NK-92 treated with Interleukin-12 subunit alpha and Interleukin-12 subunit beta, amount 100 ng/mL, for 24 hours (cell line): ENCODE results near the gene CTXND1.
"Not testable (repeated sequence)": the region's sequence is repeated elsewhere in the genome, so short reads cannot be mapped to it uniquely, and the experiment has no call there.

Experiments
- DNase-seq: peaks from one replicate; lab custom pipeline; 2025; lab: John Stamatoyannopoulos, UW

The CTXND1 gene

DNA sequence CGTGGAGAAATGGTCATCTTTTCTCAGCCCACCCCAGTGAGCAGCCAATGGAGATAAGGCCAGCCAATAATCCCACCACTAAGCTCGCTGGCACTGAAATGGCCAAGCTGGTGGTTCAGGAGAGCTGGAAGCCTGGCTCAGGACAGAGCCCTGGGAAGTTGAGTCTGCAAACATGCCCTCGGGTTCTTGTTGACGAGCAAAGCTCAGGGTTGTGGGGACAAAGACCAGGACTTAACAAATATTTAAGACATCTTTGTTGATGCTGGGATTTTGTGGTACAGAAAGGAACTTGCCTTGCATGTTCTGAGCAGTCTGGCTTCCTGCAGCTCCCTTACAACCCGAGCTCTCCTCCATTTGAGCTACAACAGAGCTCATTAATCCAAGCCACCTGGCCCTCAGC lies 94.8 kb downstream of the CTXND1 start:
- no peak for DNase-seq

- no peak for DNase-seq
Measured at GRCh38 chr15:80156176-80156720, 95.8 kb downstream of the CTXND1 start.

DNA sequence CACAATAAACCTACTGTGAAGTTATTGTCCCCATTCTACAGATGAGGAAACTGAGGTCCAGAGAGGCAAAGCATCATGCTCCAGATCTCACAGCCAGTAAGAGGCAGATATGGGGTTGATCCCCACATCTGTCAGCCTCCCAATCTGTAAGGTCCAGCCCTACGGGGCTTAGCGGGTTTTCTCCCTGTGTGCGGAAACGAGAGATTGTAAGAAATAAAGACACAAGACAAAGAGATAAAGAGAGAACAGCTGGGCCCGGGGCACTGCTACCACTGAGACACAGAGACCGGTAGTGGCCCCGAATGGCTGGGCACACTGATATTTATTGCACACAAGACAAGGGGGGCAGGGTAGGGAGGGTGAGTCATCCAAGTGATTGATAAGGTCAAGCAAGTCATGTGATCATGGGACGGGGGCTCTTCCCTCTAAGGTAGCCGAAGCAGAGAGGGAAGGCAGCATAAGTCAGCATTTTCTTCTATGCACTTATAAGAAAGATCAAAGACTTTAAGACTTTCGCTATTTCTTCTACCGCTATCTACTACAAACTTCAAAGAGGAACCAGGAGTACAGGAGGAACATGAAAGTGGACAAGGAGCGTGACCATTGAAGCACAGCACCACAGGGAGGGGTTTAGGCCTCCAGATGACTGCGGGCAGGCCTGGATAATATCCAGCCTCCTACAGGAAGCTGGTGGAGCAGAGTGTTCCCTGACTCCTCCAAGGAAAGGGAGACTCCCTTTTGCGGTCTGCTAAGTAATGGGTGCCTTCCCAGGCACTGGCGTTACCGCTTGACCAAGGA lies 96.4 kb downstream of the CTXND1 start:
- DNase-seq = not testable (repeated sequence)

GRCh38 chr15:80155001-80155377 lies 97.0 kb downstream of the CTXND1 start:
- no peak for DNase-seq

DNA sequence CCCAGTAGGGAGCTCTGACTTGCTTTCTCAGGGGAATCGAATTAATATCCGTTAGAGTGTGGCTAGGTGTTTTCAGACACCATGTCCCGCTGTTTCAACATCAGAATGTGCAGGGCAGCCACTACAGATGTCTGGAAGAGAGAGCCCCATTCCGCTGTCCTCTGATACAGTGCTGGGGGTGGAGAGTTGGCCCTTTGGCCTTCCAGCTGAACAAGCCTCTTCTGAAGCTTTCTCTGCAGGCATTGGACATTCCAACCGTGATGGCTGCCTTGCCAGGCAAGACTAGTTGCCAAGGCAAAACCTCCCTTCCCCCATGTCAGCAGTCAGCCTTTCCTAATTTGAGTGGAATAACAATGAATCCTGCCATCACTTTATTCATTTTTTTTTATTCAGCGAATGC lies 97.7 kb downstream of the CTXND1 start:
- no peak for DNase-seq

DNA sequence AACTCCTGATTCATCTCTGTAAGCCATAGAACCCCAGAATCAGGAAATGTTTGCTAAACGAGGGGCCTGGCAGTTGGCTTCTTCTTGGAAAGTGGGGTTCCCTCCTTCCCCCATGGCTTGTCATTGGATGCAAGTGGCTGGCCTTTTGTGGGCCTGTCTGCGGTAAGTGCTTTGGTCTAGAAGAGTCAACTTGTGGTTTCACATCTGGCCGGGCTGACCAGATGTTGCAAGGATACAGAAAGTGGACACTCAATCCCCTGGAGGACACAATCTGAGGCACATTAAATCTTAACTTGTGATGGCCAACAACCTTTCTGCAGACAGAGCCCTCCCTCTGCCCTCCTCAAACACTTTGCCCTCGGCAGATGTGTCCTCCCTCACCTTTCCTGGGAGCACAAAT lies 98.1 kb downstream of the CTXND1 start:
- DNase-seq = no peak

DNA sequence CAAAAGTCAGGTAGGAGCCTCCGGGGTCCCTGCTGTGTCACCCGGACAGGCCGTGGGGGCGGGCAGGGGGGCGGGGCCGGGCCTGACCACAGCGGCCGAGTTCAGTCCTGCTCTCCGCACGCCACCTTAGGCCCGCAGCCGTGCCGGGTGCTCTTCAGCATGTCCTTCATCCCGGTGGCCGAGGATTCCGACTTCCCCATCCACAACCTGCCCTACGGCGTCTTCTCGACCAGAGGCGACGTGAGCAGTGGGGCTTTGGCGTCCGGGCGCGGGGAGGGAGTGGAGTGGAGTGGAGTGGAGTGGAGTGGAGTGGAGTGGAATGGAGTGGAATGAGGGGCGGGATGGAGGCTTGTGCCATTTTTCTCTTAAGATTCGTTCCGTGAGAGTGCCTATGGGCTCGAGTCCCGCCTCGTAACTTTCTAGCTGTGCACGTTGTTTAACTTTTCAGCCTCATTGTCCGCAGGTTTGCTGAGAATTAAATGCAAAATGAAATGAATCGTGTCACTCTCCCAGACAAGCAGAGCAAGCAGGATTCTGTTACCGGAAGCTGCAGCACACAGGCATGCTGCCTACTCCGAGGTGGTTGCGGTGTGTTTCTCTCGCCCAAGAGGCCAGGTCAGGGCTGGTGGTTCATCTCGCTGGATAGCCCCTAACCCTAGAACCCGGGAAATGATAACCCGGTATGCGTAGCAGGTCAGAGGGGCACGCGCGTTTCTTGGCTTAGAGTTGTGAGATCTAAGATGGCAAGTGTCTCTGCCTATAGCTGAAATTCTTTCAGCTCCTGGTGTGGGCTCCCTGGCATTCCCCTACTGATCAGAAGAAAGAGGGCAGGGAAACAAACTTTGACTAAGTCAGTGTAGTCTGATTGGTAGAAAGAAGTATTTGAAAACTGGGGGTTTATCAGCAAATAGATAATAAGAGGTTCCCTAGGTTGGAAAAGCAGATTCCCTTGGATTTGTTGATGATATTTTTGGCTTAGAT lies 98.8 kb downstream of the CTXND1 start, which contains the start of gene FAH:
Gene FAH (plus strand): TSS at position 104 of the 981 bp plus-strand sequence. CDS start 56 bp downstream, at position 160.
- peak; percentile 60 for DNase-seq

- peak; percentile 98 for DNase-seq
Measured at GRCh38 chr15:80152180-80152895, 99.7 kb downstream of the CTXND1 start.

DNA sequence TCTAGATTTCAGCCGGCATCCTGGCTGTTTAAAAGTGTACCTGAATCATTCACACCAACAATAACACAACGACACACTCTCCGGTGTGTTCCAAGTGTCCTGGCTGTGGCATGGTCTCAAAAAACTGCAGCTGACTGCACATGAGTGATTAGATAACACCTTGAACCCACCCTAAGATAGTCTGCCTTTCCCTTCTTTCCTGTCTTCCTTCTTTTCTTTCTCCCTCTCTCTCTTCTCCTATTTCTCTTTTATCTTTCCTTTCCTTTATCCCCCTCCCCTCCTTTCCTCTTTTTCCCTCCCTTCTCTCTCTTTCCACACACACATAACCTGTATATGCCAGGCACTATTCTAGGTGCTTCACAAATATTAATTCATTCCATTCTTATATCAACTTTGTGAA lies 100.4 kb downstream of the CTXND1 start:
- no peak for DNase-seq

DNA sequence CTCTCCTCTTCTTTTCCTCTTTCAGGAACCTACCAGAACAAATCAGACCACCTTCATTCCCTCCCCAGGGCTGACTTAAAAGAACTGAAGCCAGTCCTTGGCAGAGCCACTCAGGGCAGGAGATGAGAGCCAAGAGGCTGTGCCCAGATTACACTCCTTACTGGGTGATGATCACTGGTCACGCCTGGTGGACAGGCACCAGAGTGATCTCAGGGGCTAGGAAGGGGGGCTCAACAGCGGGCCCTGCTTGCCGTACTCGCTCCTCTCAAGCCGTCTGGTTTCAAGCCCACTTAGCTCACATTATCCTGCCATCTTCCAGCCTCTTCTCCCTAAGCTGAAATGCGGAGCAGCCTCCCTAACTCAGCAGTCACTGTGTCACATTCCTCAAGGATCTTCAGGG lies 100.9 kb downstream of the CTXND1 start:
- no peak for DNase-seq
